HepG2 (cell line): ENCODE data around the gene SPAG9. TPM values are rescaled to one million over a fixed set of nuclear protein-coding genes. Genes with fewer than 3 reads are reported as not detected.

ENCODE experiments used
- ATAC-seq: fragments of 200-7000 bp; cut with Tn5 transposase; 3 replicates; pipeline ENCODE4 v1.9.1; 2020; ENCODE audit warnings: mild to moderate bottlenecking, moderate library complexity
- BruUV-seq: library from RNA; stranded (reverse); fragments of 400-500 nt; replicated peaks from 2 replicates; lab custom pipeline; 2021; lab: Mats Ljungman, UMichigan
- CTCF ChIA-PET: fragments of 300-600 bp; formaldehyde crosslinking; extraction: SDS; loops from one replicate; lab custom pipeline; 2021; ENCODE audit warnings: low total read pairs, inconsistent platforms, low intra/inter-chr PET ratio; lab: Yijun Ruan, JAX
- POLR2A ChIA-PET: fragments of 350-600 bp; sonication (Branson Sonifier 250); formaldehyde crosslinking; loops from one replicate; lab custom pipeline; 2020; ENCODE audit warnings: antibody characterized with exemption, inconsistent platforms; lab: Yijun Ruan, JAX
- DNase-seq: peaks from one replicate; pipeline ENCODE4 v3.0.0-alpha.2; 2015; ENCODE audit warnings: low spot score
- FAIRE-seq: peaks from 3 replicates; lab custom pipeline; 2011; peaks lifted over from hg19 to GRCh38; lab: Jason Lieb, UNC
- H2AFZ ChIP-seq: one replicate; pipeline ENCODE4 v1.6.1; 2011; ENCODE audit warnings: low read length, inconsistent platforms
- H3K27ac ChIP-seq: fragments of 300-600 bp; 3 replicates; pipeline ENCODE4 v1.8.0; 2011; ENCODE audit warnings: mixed run types, mild to moderate bottlenecking, mixed read lengths, low read length, inconsistent platforms; ENCODE audit not compliant: insufficient read depth; ENCODE audit errors: extremely low read length
- H3K27me3 ChIP-seq, 2 experiments: fragments of 200-600 bp in 1 of 2; 2 replicates in 1 of 2; 3 replicates in 1 of 2; pipeline versions ENCODE4 v1.6.0 to v1.8.0; 2011; ENCODE audit warnings: low read length in 2 of 2, mild to moderate bottlenecking in 2 of 2, moderate library complexity in 2 of 2, inconsistent platforms in 1 of 2; ENCODE audit not compliant: insufficient read depth in 2 of 2, control insufficient read depth in 1 of 2
- H3K36me3 ChIP-seq, 2 experiments: fragments of 200-600 bp in 1 of 2; replicated peaks in 1 of 2; 2 replicates in 1 of 2; 3 replicates in 1 of 2; pipeline versions ENCODE4 v1.5.1 to v1.8.0; 2011; ENCODE audit warnings: low read length in 2 of 2, inconsistent platforms in 1 of 2; ENCODE audit not compliant: insufficient read depth in 2 of 2, control insufficient read depth in 1 of 2
- H3K4me1 ChIP-seq: 2 replicates; pipeline ENCODE4 v1.5.1; 2012; ENCODE audit warnings: low read length, inconsistent platforms; ENCODE audit not compliant: insufficient read depth
- H3K4me2 ChIP-seq: 2 replicates; pipeline ENCODE4 v1.6.0; 2011; ENCODE audit warnings: low read depth, low read length, inconsistent platforms
- H3K4me3 ChIP-seq, 3 experiments: fragments of 200-600 bp in 1 of 3; sonication (generic), shearing (Covaris generic) in 1 of 3; replicated peaks in 1 of 3; 2 replicates each; pipeline ENCODE4 v1.5.1; 2011 to 2016; ENCODE audit warnings: low read length in 3 of 3, inconsistent platforms in 2 of 3, low read depth in 2 of 3, mild to moderate bottlenecking in 2 of 3, control low read depth in 1 of 3, mixed read lengths in 1 of 3; ENCODE audit not compliant: insufficient read depth in 1 of 3
- H3K79me2 ChIP-seq: one replicate; pipeline ENCODE4 v1.6.1; 2011; ENCODE audit warnings: low read length, inconsistent platforms; ENCODE audit not compliant: insufficient read depth
- H3K9ac ChIP-seq: 2 replicates; pipeline ENCODE4 v1.6.0; 2011; ENCODE audit warnings: mild to moderate bottlenecking, low read depth, low read length, inconsistent platforms; ENCODE audit not compliant: insufficient read depth
- H3K9me3 ChIP-seq: 2 replicates; pipeline ENCODE4 v1.5.1; 2012; ENCODE audit warnings: mild to moderate bottlenecking, low read length
- H4K20me1 ChIP-seq: 2 replicates; pipeline ENCODE4 v1.6.0; 2011; ENCODE audit warnings: inconsistent platforms, mild to moderate bottlenecking, low read length, moderate library complexity; ENCODE audit not compliant: insufficient read depth
- ARID2 ChIP-seq: sonication (generic); formaldehyde crosslinking; IDR thresholded peaks from 2 replicates; pipeline ENCODE4 v1.8.1; 2022; ENCODE audit warnings: mild to moderate bottlenecking, missing genetic modification reagents, borderline replicate concordance
- ATF6 ChIP-seq: sonication (generic); formaldehyde crosslinking; conservative IDR thresholded peaks from 2 replicates; pipeline ENCODE4 v1.4.0; 2020; ENCODE audit warnings: missing genetic modification reagents
- ERF ChIP-seq: IDR thresholded peaks from 2 replicates; pipeline ENCODE4 v1.6.1; 2018; ENCODE audit warnings: missing biosample characterization, missing genetic modification reagents
- ETS1 ChIP-seq: sonication (generic); formaldehyde crosslinking; IDR thresholded peaks from 2 replicates; pipeline ENCODE4 v1.4.0; 2020; ENCODE audit warnings: missing genetic modification reagents
- HNRNPH1 ChIP-seq: fragments of 200-400 bp; formaldehyde crosslinking; optimal IDR thresholded peaks from 2 replicates; pipeline ENCODE3; 2017; ENCODE audit warnings: mild to moderate bottlenecking, low read depth, low read length
- NCOA1 ChIP-seq: sonication (generic); formaldehyde crosslinking; IDR thresholded peaks from 2 replicates; pipeline ENCODE4 v1.9.0; 2021; ENCODE audit warnings: missing genetic modification reagents
- PBX3 ChIP-seq: sonication (generic); formaldehyde crosslinking; IDR thresholded peaks from 2 replicates; pipeline ENCODE4 v1.8.1; 2023; ENCODE audit warnings: missing genetic modification reagents, inconsistent platforms, borderline replicate concordance
- RELA ChIP-seq: sonication (generic); formaldehyde crosslinking; IDR thresholded peaks from 2 replicates; pipeline ENCODE4 v1.4.0; 2020; ENCODE audit warnings: missing genetic modification reagents
- SIX1 ChIP-seq: sonication (generic); formaldehyde crosslinking; IDR thresholded peaks from 2 replicates; pipeline ENCODE4 v1.4.0; 2020; ENCODE audit warnings: missing genetic modification reagents, borderline replicate concordance
- TEAD3 ChIP-seq: optimal IDR thresholded peaks from 2 replicates; pipeline ENCODE3; 2016; ENCODE audit warnings: borderline replicate concordance
- ZBTB46 ChIP-seq: sonication (generic); formaldehyde crosslinking; IDR thresholded peaks from 2 replicates; pipeline ENCODE4 v1.4.0; 2020; ENCODE audit warnings: mild to moderate bottlenecking, missing genetic modification reagents, borderline replicate concordance
- ZNF276 ChIP-seq: sonication (generic); formaldehyde crosslinking; IDR thresholded peaks from 2 replicates; pipeline ENCODE4 v1.4.0; 2020; ENCODE audit warnings: mild to moderate bottlenecking, low read depth, missing genetic modification reagents
- ZNF543 ChIP-seq: sonication (generic); formaldehyde crosslinking; IDR thresholded peaks from 2 replicates; pipeline ENCODE4 v1.4.0; 2020; ENCODE audit warnings: mild to moderate bottlenecking, missing genetic modification reagents
- ZNF670 ChIP-seq: sonication (generic); formaldehyde crosslinking; IDR thresholded peaks from 2 replicates; pipeline ENCODE4 v1.8.0; 2022; ENCODE audit warnings: mild to moderate bottlenecking, missing genetic modification reagents, borderline replicate concordance
- WGBS: methylation state at CpG from one replicate; pipeline ENCODE4 v1.1.6; 2017; ENCODE audit warnings: low lambda C conversion rate; 5-methylcytosine and 5-hydroxymethylcytosine counted together
- in situ Hi-C: cut with HindIII; loops from 2 replicates; pipeline ENCODE4 v1.10.0; 2017; ENCODE audit warnings: low pct_unique_long_range_greater_than_20kb; ENCODE audit not compliant: extremely low pct_ligation_motif_present
- intact Hi-C: fragments of 100-400 bp; cut with micrococcal nuclease; formaldehyde crosslinking; loops from one replicate; pipeline ENCODE4 v1.10.0; 2022; ENCODE audit not compliant: unreplicated experiment
- polyA plus RNA-seq, 8 experiments: library from polyadenylated mRNA; depleted of rRNA in 3 of 8; stranded (reverse) in 7 of 8; unstranded in 1 of 8; fragments of >200 nt; fragmentation: Illumina TruSeq in 4 of 8; extraction: Trizol in 4 of 8; gene quantifications; 2 replicates each; pipeline versions ENCODE4 v1.2.1 to v1.2.3, GENCODE V29; 2011 to 2016; ENCODE audit warnings: low read depth in 4 of 8, missing spikeins in 1 of 8, mixed read lengths in 1 of 8; ENCODE audit not compliant: insufficient read depth in 1 of 8
- total RNA-seq, 5 experiments: library from RNA; depleted of rRNA; stranded (reverse); fragments of >200 nt; fragmentation: Illumina TruSeq; extraction: Trizol; gene quantifications; 2 replicates each; pipeline ENCODE4 v1.2.3, GENCODE V29; 2016; ENCODE audit warnings: low read depth in 1 of 5

SPAG9 gene
- total and polyA plus RNA-seq, 2 of the 13 experiments (the other 11 are each of a cell fraction or from before 2014, with no cell fraction given), result 43.2 to 78.6 TPM

GRCh38 chr17:50931144-50931908 lies 189.3 kb downstream of the SPAG9 start:
- no peak for FAIRE-seq
- no peaks in the 10 kb centered on the region for H4K20me1 ChIP-seq
- peak overlapping the region; percentile 60 to 85 (median 76) for H3K4me3 ChIP-seq
- BruUV-seq, result TSS peak; percentile 74
- peak; percentile 77 for DNase-seq
- H3K36me3 ChIP-seq, result no peaks in the 10 kb centered on the region
- H3K9ac ChIP-seq, result peak overlapping the region; percentile 69
- ChIA-PET POLR2A (interaction anchor here (0.6 to 2.9 kb wide), 18 partner anchors 8 to 784 kb away, joined by 3 to 73 read pairs (median 10); partner anchors contain the start of gene TOB1), CTCF (no interaction called here)
- H3K4me2 ChIP-seq, result peak overlapping the region; percentile 96
- H3K4me1 ChIP-seq, result peaks cover 74% of the 10 kb centered on the region
- H3K79me2 ChIP-seq, result no peaks in the 10 kb centered on the region
- ATAC-seq, result peak; percentile 89
- peak overlapping the region; percentile 77 for H3K27ac ChIP-seq
- under 1% methylated on average over 41 of the region's 62 CpGs for WGBS
- in situ Hi-C loops (no loop called here), intact Hi-C loops (loop anchor here (1.0 to 2.0 kb wide), 2 partner anchors 12 to 13 kb away; no protein-coding TSS in a partner anchor)
- H3K27me3 ChIP-seq, result peaks cover 1 to 13% of the 10 kb centered on the region in 2 experiments; a peak in 2 of 5 replicates
- no peaks in the 10 kb centered on the region for H3K9me3 ChIP-seq
- H2AFZ ChIP-seq, result peak overlapping the region; percentile 71
- TF ChIP-seq ZBTB46 (peak; percentile 92; the same call in 1 of the 2 replicates), HNRNPH1 (no peak), PBX3 (CRISPR knock-in tag) (no peak), ATF6 (CRISPR knock-in tag) (no peak), ZNF543 (CRISPR knock-in tag) (peak; percentile 58; the same call in 1 of the 2 replicates), NCOA1 (CRISPR knock-in tag) (peak; percentile 77; the same call in 1 of the 2 replicates), ARID2 (CRISPR knock-in tag) (0 out of 2 replicates have a peak, but pooled peaks have one; percentile 85), RELA (CRISPR knock-in tag) (0 out of 2 replicates have a peak, but pooled peaks have one; percentile 27), ZNF276 (CRISPR knock-in tag) (peak; percentile 54; the same call in 1 of the 2 replicates), ZNF670 (no peak), SIX1 (CRISPR knock-in tag) (no peak), ERF (CRISPR knock-in tag) (peak; percentile 51; the same call in 1 of the 2 replicates), ETS1 (CRISPR knock-in tag) (no peak), TEAD3 (CRISPR knock-in tag) (peak; percentile 45)
